B cell (primary cell): ENCODE results near the gene APOBEC3H.

Source experiments
- EZH2 ChIP-seq: IDR thresholded peaks from 2 replicates; pipeline ENCODE4 v1.6.1; 2012; ENCODE audit warnings: borderline replicate concordance, low read depth, mild to moderate bottlenecking, moderate library complexity, low read length; ENCODE audit not compliant: insufficient read depth, poor library complexity, severe bottlenecking
- TF ChIP-seq, protein P1 (sequence below): fragments of 200-600 bp; IDR thresholded peaks from one replicate; pipeline ENCODE4 v1.8.0; 2022; ENCODE audit warnings: antibody characterized with exemption, mild to moderate bottlenecking

- TF ChIP-seq, protein P1, sequence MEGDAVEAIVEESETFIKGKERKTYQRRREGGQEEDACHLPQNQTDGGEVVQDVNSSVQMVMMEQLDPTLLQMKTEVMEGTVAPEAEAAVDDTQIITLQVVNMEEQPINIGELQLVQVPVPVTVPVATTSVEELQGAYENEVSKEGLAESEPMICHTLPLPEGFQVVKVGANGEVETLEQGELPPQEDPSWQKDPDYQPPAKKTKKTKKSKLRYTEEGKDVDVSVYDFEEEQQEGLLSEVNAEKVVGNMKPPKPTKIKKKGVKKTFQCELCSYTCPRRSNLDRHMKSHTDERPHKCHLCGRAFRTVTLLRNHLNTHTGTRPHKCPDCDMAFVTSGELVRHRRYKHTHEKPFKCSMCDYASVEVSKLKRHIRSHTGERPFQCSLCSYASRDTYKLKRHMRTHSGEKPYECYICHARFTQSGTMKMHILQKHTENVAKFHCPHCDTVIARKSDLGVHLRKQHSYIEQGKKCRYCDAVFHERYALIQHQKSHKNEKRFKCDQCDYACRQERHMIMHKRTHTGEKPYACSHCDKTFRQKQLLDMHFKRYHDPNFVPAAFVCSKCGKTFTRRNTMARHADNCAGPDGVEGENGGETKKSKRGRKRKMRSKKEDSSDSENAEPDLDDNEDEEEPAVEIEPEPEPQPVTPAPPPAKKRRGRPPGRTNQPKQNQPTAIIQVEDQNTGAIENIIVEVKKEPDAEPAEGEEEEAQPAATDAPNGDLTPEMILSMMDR, result no peak
- TF ChIP-seq EZH2, result no peak
These were observed 4.2 kb downstream of the APOBEC3H start for GRCh38 chr22:39101226-39101625.
